A549 (cell line): Measurements from ENCODE around the gene ANKRD11.

Experiments
- EHMT2 ChIP-seq: fragments of 200-600 bp; sonication (generic); IDR thresholded peaks from 2 replicates; pipeline ENCODE4 v1.6.1; 2016; ENCODE audit warnings: antibody characterized with exemption, low read depth, mild to moderate bottlenecking, moderate library complexity
- RCOR1 ChIP-seq: fragments of 150-350 bp; IDR thresholded peaks from 2 replicates; pipeline ENCODE4 v1.6.1; 2014; ENCODE audit warnings: antibody characterized with exemption, low read length, low read depth
- RFX5 ChIP-seq: fragments of 450-650 bp; IDR thresholded peaks from 2 replicates; pipeline ENCODE4 v1.7.1; 2014; ENCODE audit warnings: antibody characterized with exemption, mild to moderate bottlenecking, moderate library complexity
- USF2 ChIP-seq: fragments of 450-650 bp; IDR thresholded peaks from 2 replicates; pipeline ENCODE4 v1.6.1; 2014; ENCODE audit warnings: antibody characterized with exemption

- no peak for TF ChIP-seq RFX5
- TF ChIP-seq EHMT2, result no peak
- TF ChIP-seq RCOR1, result no peak
- TF ChIP-seq USF2, result no peak
Observed at GRCh38 chr16:89357055-89357816, 133.1 kb downstream of the ANKRD11 start.
